ENCODE results near the gene CPD. TPM values are rescaled to one million over a fixed set of nuclear protein-coding genes. Genes with fewer than 3 reads are reported as not detected.

CPD gene
- total and polyA plus RNA-seq, 2 of the 13 experiments (the other 11 are each of a cell fraction or from before 2014, with no cell fraction given): 46.1 to 72.3 TPM

GRCh38 chr17:30477083-30477773 is 98.5 kb downstream of the CPD start, which contains the start of gene GOSR1 (continued):
- TF ChIP-seq FOXP1 (IDR thresholded peaks at IDR 0.05) (no peak), FOXP1 (CRISPR knock-in tag; IDR thresholded peaks at IDR 0.05) (0 out of 2 replicates have a peak, but pooled peaks have one; percentile 20), THYN1 (CRISPR knock-in tag; IDR thresholded peaks at IDR 0.05; ENCODE audit: borderline replicate concordance, low read depth) (no peak), ZBED4 (CRISPR knock-in tag; IDR thresholded peaks at IDR 0.05; ENCODE audit: borderline replicate concordance) (no peak; the same call in 1 of the 2 replicates), RCOR2 (CRISPR knock-in tag; IDR thresholded peaks at IDR 0.05) (no peak), CBX5 (CRISPR knock-in tag; IDR thresholded peaks at IDR 0.05; ENCODE audit: borderline replicate concordance) (peak; percentile 81; the same call in 1 of the 2 replicates), RFX1 (IDR thresholded peaks at IDR 0.05) (no peak), TCF7L2 (IDR thresholded peaks at IDR 0.05; ENCODE audit: low read depth, low read length) (no peak), ZSCAN22 (CRISPR knock-in tag; IDR thresholded peaks at IDR 0.05) (no peak), ZNF552 (CRISPR knock-in tag; IDR thresholded peaks at IDR 0.05; ENCODE audit: borderline replicate concordance) (0 out of 2 replicates have a peak, but pooled peaks have one; percentile 18), MIER3 (CRISPR knock-in tag; IDR thresholded peaks at IDR 0.05; ENCODE audit: borderline replicate concordance) (peak; percentile 89; the same call in 1 of the 2 replicates), HNF1B (CRISPR knock-in tag; IDR thresholded peaks at IDR 0.05) (peak; percentile 86), ZNF337 (CRISPR knock-in tag; IDR thresholded peaks at IDR 0.05; ENCODE audit: borderline replicate concordance, low read depth) (peak; percentile 94; the same call in 1 of the 2 replicates), TRIM24 (CRISPR knock-in tag; IDR thresholded peaks at IDR 0.05) (no peak), ZSCAN12 (CRISPR knock-in tag; IDR thresholded peaks at IDR 0.05) (no peak), ZNF138 (CRISPR knock-in tag; IDR thresholded peaks at IDR 0.05; ENCODE audit: low read depth) (peak; percentile 73; the same call in 1 of the 2 replicates), RBM22 (optimal IDR thresholded peaks at IDR 0.05; ENCODE audit: low read length) (no peak), RELA (CRISPR knock-in tag; IDR thresholded peaks at IDR 0.05) (peak; percentile 87)
- TF ChIP-seq, protein P1, sequence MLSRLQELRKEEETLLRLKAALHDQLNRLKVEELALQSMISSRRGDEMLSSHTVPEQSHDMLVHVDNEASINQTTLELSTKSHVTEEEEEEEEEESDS (CRISPR knock-in tag; IDR thresholded peaks at IDR 0.05; ENCODE audit: borderline replicate concordance): no peak
- TF ChIP-seq, protein P2, sequence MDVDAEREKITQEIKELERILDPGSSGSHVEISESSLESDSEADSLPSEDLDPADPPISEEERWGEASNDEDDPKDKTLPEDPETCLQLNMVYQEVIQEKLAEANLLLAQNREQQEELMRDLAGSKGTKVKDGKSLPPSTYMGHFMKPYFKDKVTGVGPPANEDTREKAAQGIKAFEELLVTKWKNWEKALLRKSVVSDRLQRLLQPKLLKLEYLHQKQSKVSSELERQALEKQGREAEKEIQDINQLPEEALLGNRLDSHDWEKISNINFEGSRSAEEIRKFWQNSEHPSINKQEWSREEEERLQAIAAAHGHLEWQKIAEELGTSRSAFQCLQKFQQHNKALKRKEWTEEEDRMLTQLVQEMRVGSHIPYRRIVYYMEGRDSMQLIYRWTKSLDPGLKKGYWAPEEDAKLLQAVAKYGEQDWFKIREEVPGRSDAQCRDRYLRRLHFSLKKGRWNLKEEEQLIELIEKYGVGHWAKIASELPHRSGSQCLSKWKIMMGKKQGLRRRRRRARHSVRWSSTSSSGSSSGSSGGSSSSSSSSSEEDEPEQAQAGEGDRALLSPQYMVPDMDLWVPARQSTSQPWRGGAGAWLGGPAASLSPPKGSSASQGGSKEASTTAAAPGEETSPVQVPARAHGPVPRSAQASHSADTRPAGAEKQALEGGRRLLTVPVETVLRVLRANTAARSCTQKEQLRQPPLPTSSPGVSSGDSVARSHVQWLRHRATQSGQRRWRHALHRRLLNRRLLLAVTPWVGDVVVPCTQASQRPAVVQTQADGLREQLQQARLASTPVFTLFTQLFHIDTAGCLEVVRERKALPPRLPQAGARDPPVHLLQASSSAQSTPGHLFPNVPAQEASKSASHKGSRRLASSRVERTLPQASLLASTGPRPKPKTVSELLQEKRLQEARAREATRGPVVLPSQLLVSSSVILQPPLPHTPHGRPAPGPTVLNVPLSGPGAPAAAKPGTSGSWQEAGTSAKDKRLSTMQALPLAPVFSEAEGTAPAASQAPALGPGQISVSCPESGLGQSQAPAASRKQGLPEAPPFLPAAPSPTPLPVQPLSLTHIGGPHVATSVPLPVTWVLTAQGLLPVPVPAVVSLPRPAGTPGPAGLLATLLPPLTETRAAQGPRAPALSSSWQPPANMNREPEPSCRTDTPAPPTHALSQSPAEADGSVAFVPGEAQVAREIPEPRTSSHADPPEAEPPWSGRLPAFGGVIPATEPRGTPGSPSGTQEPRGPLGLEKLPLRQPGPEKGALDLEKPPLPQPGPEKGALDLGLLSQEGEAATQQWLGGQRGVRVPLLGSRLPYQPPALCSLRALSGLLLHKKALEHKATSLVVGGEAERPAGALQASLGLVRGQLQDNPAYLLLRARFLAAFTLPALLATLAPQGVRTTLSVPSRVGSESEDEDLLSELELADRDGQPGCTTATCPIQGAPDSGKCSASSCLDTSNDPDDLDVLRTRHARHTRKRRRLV (CRISPR knock-in tag; IDR thresholded peaks at IDR 0.05): 0 out of 2 replicates have a peak, but pooled peaks have one; percentile 52
